ENCODE results near the gene RNF126. TPM values are rescaled to one million over a fixed set of nuclear protein-coding genes. Genes with fewer than 3 reads are reported as not detected.

The RNF126 gene
- total RNA-seq, 2 experiments from 2014 or later = 71.5 to 80.3 TPM

DNA sequence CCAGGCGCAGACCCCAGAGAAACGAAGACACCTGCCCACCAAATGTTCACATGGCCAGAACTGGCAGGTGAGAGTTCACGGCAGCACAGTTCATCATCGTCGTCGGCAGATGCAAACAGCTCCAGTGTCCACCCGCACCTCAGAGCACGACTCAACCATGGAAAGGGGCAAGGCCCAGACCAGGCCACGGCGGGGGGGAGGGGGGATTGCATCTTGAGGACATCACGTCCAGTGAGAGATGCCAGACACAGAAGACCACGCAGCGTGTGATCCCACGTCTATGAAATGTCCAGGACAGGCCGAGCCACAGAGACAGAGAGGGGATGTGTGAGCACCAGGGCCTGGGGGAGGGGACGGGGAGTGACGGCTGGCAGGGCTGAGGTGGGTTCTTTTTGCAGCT is 7.3 kb downstream of the RNF126 start:
- ChIA-PET POLR2A (no interaction called here), CTCF (no interaction called here)
- no peak for DNase-seq
- Mint-ChIP-seq H3K36me3 (ENCODE audit: low read depth) (peaks cover 20% of the 10 kb centered on the region), H3K27me3 (no peaks in the 10 kb centered on the region), H3K4me3 (no peak overlapping the region), H3K9me3 (no peaks in the 10 kb centered on the region), H3K27ac (no peak overlapping the region), H3K4me1 (peaks cover 33% of the 10 kb centered on the region)

DNA sequence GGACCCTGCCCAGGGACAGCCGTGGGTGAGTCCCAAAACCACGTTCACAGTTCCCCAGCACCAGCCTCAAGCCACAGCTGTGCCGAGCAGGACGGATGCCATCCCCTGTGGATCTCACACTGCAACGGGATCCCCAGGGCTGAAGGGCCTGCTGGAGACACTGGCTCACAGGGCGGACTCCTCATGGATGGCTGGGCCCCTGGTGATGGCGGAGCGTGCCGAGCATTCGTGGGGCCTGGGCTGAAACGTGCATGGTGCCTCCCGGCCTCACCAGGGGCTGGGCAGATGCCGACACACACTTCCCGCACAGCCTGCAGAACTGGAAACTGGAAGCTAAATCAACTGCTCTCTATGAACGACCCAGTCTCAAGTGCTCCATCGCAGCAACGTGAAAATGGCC is 9.6 kb downstream of the RNF126 start:
- CTCF ChIA-PET = no interaction called here
- H3K4me1 Mint-ChIP-seq = peaks cover 14% of the 10 kb centered on the region
- H3K9me3 Mint-ChIP-seq = no peaks in the 10 kb centered on the region
- no peaks in the 10 kb centered on the region for H3K27me3 Mint-ChIP-seq
- POLR2A ChIA-PET = no interaction called here
- H3K27ac Mint-ChIP-seq = no peak overlapping the region
- DNase-seq = no peak
- peaks cover 17% of the 10 kb centered on the region for H3K36me3 Mint-ChIP-seq (ENCODE audit: low read depth)
- H3K4me3 Mint-ChIP-seq = no peak overlapping the region

DNA sequence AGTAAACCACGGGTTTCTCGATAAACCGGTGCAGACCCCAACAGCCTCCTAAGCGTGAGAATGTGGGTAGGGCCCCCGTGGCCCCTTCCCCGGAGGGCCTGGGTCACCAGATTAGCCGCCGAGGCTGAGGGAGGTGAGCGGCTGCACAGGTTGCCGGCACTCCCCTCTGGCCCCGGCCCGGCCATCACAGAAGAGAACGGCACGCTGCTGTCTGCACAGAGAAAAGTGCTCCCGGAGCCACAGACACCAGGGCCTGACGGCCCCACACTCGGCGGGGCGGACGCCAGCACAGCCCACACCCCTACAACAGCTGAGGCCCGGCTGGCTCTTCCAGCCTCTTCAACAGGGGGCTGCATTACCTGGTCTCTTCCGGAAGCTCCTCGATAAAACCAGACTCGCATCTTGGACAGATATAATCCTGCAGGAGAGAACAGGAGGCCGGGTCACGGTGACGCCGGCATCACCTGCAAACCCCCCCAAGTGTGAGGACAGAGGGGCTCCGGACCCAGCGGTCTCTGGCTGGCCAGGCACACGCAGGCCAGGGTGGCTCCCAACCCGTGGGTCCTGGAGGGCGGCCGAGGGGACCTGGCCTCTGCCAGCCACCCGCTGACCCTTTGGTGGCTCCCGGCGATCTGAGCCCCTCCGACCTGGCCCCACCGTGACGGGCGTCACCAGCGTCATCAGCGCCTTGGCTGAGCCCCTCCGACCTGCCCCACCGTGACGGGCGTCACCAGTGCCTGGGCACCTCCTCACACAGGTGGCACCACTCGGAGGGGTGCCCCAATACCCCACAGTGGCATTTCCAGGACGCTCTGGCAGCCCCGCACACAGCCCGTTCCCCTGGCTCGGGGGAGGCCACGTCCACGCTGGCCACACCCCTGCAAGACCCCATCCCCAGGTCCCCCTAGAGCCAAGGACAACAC is 10.3 kb downstream of the RNF126 start:
- H3K27ac Mint-ChIP-seq = no peak overlapping the region
- no peak for DNase-seq
- POLR2A ChIA-PET = no interaction called here
- H3K36me3 Mint-ChIP-seq (ENCODE audit: low read depth) = peaks cover 17% of the 10 kb centered on the region
- peaks cover 14% of the 10 kb centered on the region for H3K4me1 Mint-ChIP-seq
- CTCF ChIA-PET = no interaction called here
- no peaks in the 10 kb centered on the region for H3K9me3 Mint-ChIP-seq
- no peak overlapping the region for H3K4me3 Mint-ChIP-seq
- H3K27me3 Mint-ChIP-seq = no peaks in the 10 kb centered on the region

DNA sequence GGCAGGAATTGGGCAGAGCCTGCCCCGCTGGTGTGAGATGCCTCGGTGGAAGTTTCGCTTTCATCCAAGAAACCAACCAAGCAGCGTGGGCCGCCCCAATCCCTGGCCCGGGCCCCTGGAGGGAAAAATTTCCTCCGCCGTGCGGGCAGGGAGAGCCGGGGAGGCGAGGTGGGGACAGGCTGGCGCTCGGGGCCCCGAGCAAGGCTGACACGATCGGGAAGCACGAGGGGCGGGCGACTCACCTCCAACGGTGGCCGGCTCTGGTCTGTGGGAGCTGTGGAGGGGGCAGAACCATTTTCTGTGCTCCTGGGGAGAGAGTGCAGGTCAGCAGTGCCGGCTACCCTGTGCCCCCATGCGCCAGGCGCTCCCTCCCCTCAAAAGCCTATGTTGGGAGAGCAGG is 11.0 kb downstream of the RNF126 start:
- DNase-seq = no peak
- no peaks in the 10 kb centered on the region for H3K27me3 Mint-ChIP-seq
- H3K4me3 Mint-ChIP-seq = no peak overlapping the region
- ChIA-PET POLR2A (no interaction called here), CTCF (no interaction called here)
- peaks cover 17% of the 10 kb centered on the region for H3K36me3 Mint-ChIP-seq (ENCODE audit: low read depth)
- no peak overlapping the region for H3K27ac Mint-ChIP-seq
- peaks cover 13% of the 10 kb centered on the region for H3K4me1 Mint-ChIP-seq
- H3K9me3 Mint-ChIP-seq = no peaks in the 10 kb centered on the region

DNA sequence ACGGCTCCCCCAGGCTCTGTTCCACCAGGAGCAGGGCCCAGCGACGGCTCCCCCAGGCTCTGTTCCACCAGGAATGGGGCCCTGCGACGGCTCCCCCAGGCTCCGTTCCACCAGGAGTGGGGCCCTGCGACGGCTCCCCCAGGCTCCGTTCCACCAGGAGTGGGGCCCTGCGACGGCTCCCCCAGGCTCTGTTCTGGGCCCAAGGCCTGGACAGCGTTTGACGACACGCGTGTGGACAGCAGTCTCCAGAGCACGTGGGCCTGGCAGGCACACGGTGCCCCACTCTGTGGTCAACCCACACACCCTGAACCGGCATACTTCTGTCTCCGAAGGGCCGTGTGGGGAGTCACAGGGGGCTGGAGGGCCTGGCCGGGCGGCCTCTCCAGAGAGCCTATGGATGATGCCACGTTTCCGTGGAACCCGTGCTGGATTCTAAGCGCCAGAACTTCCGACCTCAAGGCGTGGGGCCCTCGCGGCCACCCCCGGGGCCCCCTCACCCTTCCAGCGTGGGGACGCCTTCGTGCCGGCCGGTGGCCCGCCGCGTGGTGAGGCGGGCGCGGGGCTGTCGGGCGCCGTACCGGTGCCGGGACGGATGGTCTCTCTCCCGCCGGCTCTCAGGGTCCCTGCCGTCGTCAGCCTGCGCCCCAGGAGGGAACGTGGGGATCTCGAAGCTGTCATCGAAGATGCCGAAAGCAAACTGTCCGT is 11.7 kb downstream of the RNF126 start:
- no peak overlapping the region for H3K4me3 Mint-ChIP-seq

DNA sequence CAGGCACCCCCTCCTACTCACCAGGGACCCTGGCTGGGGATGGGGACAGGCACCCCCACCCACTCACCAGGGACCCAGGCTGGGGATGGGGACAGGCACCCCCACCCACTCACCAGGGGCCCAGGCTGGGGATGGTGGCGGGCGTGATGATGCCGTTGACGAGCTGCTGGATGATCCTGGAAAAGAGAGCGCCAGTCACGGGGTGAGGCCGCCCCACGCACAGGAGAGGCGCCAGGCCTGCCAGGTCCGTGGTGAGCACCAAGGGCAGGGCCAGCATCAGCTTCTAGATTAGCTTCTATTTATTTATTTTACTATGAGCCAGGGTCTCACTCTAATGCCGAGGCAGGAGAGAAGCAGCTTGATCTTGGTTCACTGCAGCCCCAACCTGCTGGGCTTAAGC is 12.9 kb downstream of the RNF126 start:
- Mint-ChIP-seq H3K4me1 (peaks cover 4% of the 10 kb centered on the region), H3K36me3 (ENCODE audit: low read depth) (peaks cover 16% of the 10 kb centered on the region), H3K9me3 (no peaks in the 10 kb centered on the region), H3K27ac (no peak overlapping the region), H3K4me3 (no peak overlapping the region), H3K27me3 (no peaks in the 10 kb centered on the region)
- CTCF ChIA-PET = interaction anchor here (1.5 kb wide), 1 partner anchor 65 kb away, joined by 3 read pairs; no protein-coding TSS in a partner anchor
- DNase-seq = no peak
- POLR2A ChIA-PET = no interaction called here

More for the DNA sequence above, 11.7 kb downstream of the RNF126 start:
- Mint-ChIP-seq H3K27ac (no peak overlapping the region), H3K9me3 (no peaks in the 10 kb centered on the region), H3K36me3 (ENCODE audit: low read depth) (peaks cover 17% of the 10 kb centered on the region), H3K27me3 (no peaks in the 10 kb centered on the region), H3K4me1 (peaks cover 13% of the 10 kb centered on the region)
- no peak for DNase-seq
- ChIA-PET POLR2A (no interaction called here), CTCF (interaction anchor here (1.5 kb wide), 1 partner anchor 66 kb away, joined by 3 read pairs; no protein-coding TSS in a partner anchor)

DNA sequence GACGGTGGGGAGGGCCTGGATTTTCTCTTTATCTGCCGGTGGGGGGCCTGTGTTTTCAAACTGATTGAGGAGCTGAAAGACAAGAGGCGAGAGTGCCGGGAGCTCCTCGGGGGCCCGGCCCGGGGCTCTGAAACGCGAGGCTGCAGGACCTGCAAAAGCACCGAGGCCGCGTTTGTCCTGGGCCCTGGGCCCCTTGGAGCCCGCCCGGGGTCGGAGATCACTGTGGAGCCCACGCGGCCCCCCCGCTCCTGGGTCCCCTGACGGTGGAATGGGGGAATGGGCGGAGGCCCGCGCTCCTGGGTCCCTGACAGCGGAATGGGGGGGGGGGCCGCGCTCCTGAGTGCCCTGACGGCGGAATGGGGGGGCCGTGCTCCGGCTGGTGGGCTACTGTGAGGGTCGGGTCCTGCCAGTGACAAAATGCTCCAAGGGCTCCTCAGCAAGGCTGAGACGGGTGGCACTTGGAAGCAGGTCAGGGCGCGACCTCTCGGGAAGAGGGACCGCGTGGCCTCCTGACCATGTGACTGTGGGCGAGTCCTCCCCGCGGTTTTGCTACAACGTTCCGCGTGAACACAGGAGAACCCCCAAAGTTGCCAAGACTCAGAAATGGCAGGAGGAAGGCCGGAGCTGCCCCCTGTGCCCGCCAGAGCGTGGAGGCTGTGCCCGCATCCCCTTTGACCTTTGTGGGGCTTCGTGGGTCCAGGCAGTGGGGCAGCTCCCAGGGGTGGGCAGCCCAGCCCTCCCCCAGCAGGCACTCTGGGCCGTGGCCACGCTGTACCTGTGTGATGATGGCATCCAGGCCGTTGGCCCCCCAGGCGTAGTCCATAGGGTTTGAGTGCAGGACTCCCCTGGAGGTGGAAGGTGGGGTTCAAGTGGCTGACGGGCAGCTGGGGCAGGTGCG is 13.9 kb downstream of the RNF126 start:
- ChIA-PET CTCF (interaction anchor here (0.6 kb wide), 1 partner anchor 617 kb away, joined by 3 read pairs; no protein-coding TSS in a partner anchor), POLR2A (no interaction called here)
- Mint-ChIP-seq H3K27ac (no peak overlapping the region), H3K4me3 (no peak overlapping the region), H3K36me3 (ENCODE audit: low read depth) (peaks cover 11% of the 10 kb centered on the region), H3K27me3 (no peaks in the 10 kb centered on the region), H3K9me3 (no peaks in the 10 kb centered on the region), H3K4me1 (no peaks in the 10 kb centered on the region)
- DNase-seq = no peak

DNA sequence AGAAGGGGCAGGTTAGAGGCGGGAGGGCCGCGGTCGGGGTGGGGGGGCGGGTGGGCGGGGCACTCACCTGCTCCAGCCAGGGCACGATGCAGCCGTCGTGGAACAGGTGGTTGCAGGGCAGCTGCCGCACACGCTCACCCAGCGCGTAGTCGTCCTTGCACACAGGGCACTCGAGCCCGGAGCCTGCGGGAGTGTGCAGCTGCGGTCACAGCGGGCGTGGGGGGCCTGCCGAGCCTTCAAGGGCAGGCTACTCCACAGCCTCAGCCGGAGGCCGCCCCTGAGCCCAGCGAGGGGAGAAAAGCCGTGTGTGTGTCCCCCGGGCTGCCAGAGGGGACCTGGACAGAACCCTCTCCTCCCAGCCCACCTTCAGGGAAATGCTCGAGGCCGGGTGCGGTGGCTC is 14.7 kb downstream of the RNF126 start:
- no peaks in the 10 kb centered on the region for H3K4me1 Mint-ChIP-seq
- DNase-seq = no peak

DNA sequence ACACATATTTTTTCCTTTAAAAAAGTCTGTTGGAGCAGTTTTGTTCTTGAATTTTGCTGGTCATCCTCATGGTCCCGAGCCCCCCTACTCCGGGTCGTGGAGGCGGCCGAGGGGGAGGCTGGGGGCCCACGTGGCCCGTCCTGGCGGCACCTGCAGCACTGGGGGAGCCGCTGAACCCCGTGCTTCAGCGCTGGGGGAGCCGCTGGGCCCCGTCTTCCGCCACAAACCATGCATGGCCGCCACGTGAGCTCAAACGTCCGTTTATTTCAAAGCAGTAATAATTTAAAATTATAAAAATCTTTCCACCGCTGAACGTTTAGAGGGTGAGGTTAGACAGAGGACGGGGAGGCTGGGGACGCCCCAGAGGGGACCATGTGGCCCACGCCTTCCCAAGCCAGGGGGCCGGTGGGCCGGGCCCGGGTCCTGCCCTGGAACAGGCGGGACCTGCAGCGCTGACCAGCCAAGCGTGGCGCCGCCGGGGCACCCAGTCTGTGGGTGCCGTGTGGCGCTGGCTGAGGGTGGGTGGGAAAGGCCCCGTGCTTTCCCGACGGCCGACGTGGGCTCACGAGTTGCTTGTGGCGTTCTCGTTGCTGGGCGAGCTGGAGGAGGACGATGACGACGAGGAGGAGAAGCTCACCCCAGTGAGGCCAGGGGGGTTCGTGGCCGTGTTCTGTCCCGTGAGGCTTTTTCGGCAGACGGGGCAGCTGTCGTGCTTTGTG is 15.3 kb downstream of the RNF126 start:
- Mint-ChIP-seq H3K27me3 (no peaks in the 10 kb centered on the region), H3K4me3 (no peak overlapping the region), H3K36me3 (ENCODE audit: low read depth) (peaks cover 6% of the 10 kb centered on the region), H3K9me3 (no peaks in the 10 kb centered on the region), H3K4me1 (no peaks in the 10 kb centered on the region), H3K27ac (no peak overlapping the region)
- ChIA-PET POLR2A (no interaction called here), CTCF (no interaction called here)
- DNase-seq = no peak

More for the DNA sequence above, 14.7 kb downstream of the RNF126 start:
- POLR2A ChIA-PET = no interaction called here
- Mint-ChIP-seq H3K36me3 (ENCODE audit: low read depth) (peaks cover 6% of the 10 kb centered on the region), H3K4me3 (no peak overlapping the region), H3K27me3 (no peaks in the 10 kb centered on the region), H3K9me3 (no peaks in the 10 kb centered on the region), H3K27ac (no peak overlapping the region)
- CTCF ChIA-PET = no interaction called here

DNA sequence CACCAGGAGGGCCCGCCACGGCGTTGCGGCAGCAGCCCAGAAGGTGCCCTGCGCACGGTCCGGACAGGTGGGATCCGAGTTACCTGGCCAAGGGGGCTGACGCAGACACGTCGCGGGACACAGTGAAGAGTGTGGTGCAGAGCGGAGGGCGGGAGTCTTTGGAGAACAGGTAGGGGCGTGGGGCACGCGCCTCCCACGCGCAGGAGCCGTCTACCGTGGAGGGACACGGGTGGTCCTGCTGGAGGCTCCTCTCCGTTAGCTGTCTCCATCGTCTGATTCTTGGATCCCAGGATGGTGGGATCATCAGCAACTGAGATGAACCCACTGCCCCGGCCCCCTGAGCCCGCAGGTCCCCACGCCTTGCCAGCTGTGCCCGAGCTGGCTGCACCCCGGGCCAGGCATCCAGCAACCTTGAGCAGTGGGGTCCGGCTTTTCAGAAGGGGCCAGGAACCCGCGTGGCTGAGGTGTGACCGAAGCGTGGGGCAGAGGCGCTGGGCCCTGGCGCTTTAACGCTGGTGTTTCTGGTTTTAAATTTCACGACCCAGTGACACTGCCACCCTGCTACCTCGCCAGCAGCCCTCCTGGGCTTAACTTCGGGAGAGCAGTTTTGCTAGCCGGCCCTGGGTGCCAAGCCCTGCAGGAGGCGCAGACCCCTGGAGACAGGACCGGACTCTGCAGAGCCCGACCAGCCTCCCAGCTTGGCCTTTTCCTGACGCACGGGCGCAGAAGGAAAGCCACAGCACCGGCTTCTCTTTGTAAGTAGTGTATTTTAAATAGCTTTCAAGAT is 16.0 kb downstream of the RNF126 start:
- DNase-seq = no peak
- H3K9me3 Mint-ChIP-seq = no peaks in the 10 kb centered on the region
- H3K4me3 Mint-ChIP-seq = no peak overlapping the region
- ChIA-PET CTCF (no interaction called here), POLR2A (no interaction called here)
- peaks cover 6% of the 10 kb centered on the region for H3K36me3 Mint-ChIP-seq (ENCODE audit: low read depth)
- H3K27ac Mint-ChIP-seq = no peak overlapping the region
- H3K27me3 Mint-ChIP-seq = no peaks in the 10 kb centered on the region
- no peaks in the 10 kb centered on the region for H3K4me1 Mint-ChIP-seq

DNA sequence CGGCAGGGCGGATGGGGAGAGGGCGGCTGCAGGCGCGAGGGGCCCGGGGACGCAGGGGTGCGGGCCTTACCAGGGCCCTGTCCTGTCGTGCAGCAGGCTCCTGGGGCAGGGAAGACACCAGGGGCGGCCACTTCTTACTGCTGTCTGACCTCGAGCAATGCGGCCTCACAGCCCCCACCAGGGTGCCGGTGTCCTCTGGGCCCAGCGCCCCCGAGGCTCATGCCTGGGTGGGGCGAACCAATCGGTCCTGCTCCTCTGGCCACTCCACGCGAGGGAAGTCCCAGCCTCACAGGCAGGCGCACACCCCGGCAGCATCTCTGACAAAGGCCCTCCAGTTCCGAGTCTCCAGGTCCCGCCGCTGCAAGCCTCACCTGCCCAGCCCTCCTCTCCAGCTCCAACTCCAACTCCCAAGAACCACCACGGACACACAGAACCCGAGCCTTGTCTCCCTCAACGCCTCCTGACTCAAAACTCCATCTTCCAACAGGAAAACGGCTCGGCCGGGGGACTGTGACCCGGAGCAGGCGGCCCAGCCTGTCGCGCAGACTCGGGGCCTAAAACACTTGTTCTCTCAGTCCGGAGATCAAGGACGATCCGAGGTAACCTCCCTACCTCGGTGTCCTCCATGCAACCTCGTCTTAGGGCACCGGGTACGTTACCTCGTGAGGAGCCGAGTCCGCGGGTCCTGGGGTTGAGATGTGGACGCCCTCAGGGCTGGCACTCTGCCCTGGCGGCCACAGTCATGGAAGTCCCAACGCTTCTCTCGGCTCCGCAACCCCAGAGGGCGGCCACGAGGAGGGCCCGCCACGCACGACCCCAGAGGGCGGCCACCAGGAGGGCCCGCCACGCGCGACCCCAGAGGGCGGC is 16.9 kb downstream of the RNF126 start:
- POLR2A ChIA-PET = no interaction called here
- H3K27ac Mint-ChIP-seq = no peak overlapping the region

More for the DNA sequence above, 16.9 kb downstream of the RNF126 start:
- Mint-ChIP-seq H3K27me3 (no peaks in the 10 kb centered on the region), H3K4me3 (no peak overlapping the region), H3K36me3 (ENCODE audit: low read depth) (peaks cover 6% of the 10 kb centered on the region), H3K4me1 (no peaks in the 10 kb centered on the region), H3K9me3 (no peaks in the 10 kb centered on the region)
- CTCF ChIA-PET = no interaction called here
- DNase-seq = no peak
